Left ventricle myocardium superior (tissue), 1 donor: Measurements from ENCODE around the gene TAF3. TPM values are rescaled to one million over a fixed set of nuclear protein-coding genes. Genes with fewer than 3 reads are reported as not detected.
"Not testable (repeated sequence)": the region's sequence is repeated elsewhere in the genome, so short reads cannot be mapped to it uniquely, and the experiment has no call there.

ENCODE experiments used
- ATAC-seq: fragments of 200-7000 bp; cut with Tn5 transposase; one replicate; pipeline ENCODE4 v1.9.1; 2020; ENCODE audit warnings: mild to moderate bottlenecking, moderate library complexity
- DNase-seq: peaks from one replicate; pipeline ENCODE4 v3.0.0-alpha.2; 2020
- intact Hi-C: fragments of 100-400 bp; cut with micrococcal nuclease; formaldehyde crosslinking; loops from one replicate; pipeline ENCODE4 v1.11.0; 2022
- total RNA-seq: library from RNA; stranded (reverse); fragmentation: NEBNext Ultra II Directional; extraction: Animal tissue kit (Norgen Biotek cat#: 25700); gene quantifications from one replicate; pipeline ENCODE4 v1.2.1, GENCODE V29; 2021
- donor health status: DM: no; HTN: yes; CAD: no; lungs with severe emphysema.

Gene TAF3
- total RNA-seq, 1 donor from 2014 or later, result 13.0 TPM

GRCh38 chr10:8009031-8009430, 190.7 kb downstream of the TAF3 start:
- DNase-seq (no peak), ATAC-seq (no peak)
- intact Hi-C loops, result no loop called here

- intact Hi-C loops, result no loop called here
- no peak for DNase-seq
- no peak for ATAC-seq
Observed at GRCh38 chr10:8013006-8013405, 194.7 kb downstream of the TAF3 start.

GRCh38 chr10:8013619-8014018, 195.3 kb downstream of the TAF3 start:
- ATAC-seq, result no peak
- no peak for DNase-seq
- intact Hi-C loops, result no loop called here

- DNase-seq (no peak), ATAC-seq (no peak)
- intact Hi-C loops, result no loop called here
Observed at GRCh38 chr10:8014649-8015048, 196.3 kb downstream of the TAF3 start.

GRCh38 chr10:8017277-8017676, 199.0 kb downstream of the TAF3 start:
- DNase-seq (no peak), ATAC-seq (no peak)
- intact Hi-C loops, result no loop called here

- DNase-seq (no peak), ATAC-seq (no peak)
- intact Hi-C loops, result no loop called here
Observed at GRCh38 chr10:8023321-8023720, 205.0 kb downstream of the TAF3 start.

- intact Hi-C loops, result no loop called here
- DNase-seq (no peak), ATAC-seq (no peak)
Observed at GRCh38 chr10:8023851-8024250, 205.5 kb downstream of the TAF3 start.

- intact Hi-C loops, result no loop called here
- DNase-seq, result no peak
- no peak for ATAC-seq
Observed at GRCh38 chr10:8026349-8027259, 208.3 kb downstream of the TAF3 start.

- intact Hi-C loops, ATAC-seq, DNase-seq: not testable (repeated sequence)
Observed at GRCh38 chr10:8031211-8031610, 212.9 kb downstream of the TAF3 start.

- intact Hi-C loops, result no loop called here
- ATAC-seq (no peak), DNase-seq (no peak)
Observed at GRCh38 chr10:8032558-8032957, 214.3 kb downstream of the TAF3 start.

- ATAC-seq (peak; percentile 54), DNase-seq (no peak)
- intact Hi-C loops, result no loop called here
Observed at GRCh38 chr10:8033812-8034465, 215.6 kb downstream of the TAF3 start.

GRCh38 chr10:8034466-8035005, 216.2 kb downstream of the TAF3 start:
- intact Hi-C loops, result no loop called here
- ATAC-seq, result no peak
- DNase-seq, result no peak

- DNase-seq (no peak), ATAC-seq (no peak)
- intact Hi-C loops, result no loop called here
Observed at GRCh38 chr10:8035006-8035640, 216.8 kb downstream of the TAF3 start.

GRCh38 chr10:8035641-8036470, 217.6 kb downstream of the TAF3 start:
- intact Hi-C loops, result no loop called here
- no peak for ATAC-seq

GRCh38 chr10:8036506-8037198, 218.3 kb downstream of the TAF3 start:
- DNase-seq (no peak), ATAC-seq (no peak)
- intact Hi-C loops, result no loop called here

More at GRCh38 chr10:8035641-8036470, 217.6 kb downstream of the TAF3 start:
- DNase-seq, result no peak

- intact Hi-C loops, result no loop called here
- no peak for DNase-seq
- no peak for ATAC-seq
Observed at GRCh38 chr10:8037199-8037801, 219.0 kb downstream of the TAF3 start.

GRCh38 chr10:8037941-8038894, 219.9 kb downstream of the TAF3 start:
- DNase-seq (no peak), ATAC-seq (no peak)
- intact Hi-C loops, result no loop called here
